C4-2B (cell line): Measurements from ENCODE around the gene NFYA.

Experiments
- ZFX ChIP-seq: fragments of 450-650 bp; IDR thresholded peaks from 2 replicates; pipeline ENCODE4 v1.6.1; 2017
- TF ChIP-seq, protein P1 (sequence below): fragments of 450-650 bp; conservative IDR thresholded peaks from 2 replicates; pipeline ENCODE4 v1.5.1; 2017; ENCODE audit warnings: mild to moderate bottlenecking

DNA sequence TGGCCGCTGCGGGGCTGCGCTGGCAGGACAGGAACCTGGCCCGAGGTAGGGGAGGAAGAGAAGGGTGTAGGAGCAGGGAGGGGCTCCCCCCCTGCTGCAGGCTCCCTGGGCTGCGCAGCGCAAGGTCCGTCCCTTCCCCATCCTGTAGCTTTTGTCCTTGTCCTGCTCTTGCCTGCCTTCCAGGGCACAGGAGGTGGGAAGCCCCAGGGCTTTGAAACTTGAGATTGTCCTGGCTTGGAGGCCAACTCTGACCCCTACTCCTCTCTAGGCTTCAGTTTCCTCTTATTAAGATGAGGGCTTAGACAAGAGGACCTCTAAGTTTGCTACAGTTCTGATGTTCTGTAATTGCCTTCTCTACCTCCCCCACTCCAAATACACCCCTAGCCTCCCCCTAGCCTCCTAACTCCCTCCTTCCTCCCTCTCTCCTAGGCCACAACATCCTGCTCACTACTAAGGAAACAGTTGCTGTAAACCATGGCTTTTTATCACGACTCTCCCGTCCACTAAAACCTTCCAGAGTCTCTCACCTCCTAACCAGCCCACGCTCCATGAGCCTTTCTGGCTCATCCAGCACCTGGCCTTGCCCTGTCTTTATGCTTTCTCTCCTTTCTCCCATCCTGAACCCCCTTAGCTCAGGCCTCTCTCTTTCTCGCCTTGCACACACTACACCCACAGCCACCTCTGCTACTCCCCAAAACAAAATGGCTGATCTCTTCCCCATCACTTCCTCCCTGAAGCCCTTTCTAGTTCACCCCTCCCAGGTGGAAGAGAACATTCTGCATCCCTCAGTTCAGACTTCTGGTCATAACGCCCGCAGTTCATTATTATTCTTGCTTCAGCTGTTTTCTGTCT lies 44.0 kb upstream of the NFYA start:
- TF ChIP-seq, protein P1, sequence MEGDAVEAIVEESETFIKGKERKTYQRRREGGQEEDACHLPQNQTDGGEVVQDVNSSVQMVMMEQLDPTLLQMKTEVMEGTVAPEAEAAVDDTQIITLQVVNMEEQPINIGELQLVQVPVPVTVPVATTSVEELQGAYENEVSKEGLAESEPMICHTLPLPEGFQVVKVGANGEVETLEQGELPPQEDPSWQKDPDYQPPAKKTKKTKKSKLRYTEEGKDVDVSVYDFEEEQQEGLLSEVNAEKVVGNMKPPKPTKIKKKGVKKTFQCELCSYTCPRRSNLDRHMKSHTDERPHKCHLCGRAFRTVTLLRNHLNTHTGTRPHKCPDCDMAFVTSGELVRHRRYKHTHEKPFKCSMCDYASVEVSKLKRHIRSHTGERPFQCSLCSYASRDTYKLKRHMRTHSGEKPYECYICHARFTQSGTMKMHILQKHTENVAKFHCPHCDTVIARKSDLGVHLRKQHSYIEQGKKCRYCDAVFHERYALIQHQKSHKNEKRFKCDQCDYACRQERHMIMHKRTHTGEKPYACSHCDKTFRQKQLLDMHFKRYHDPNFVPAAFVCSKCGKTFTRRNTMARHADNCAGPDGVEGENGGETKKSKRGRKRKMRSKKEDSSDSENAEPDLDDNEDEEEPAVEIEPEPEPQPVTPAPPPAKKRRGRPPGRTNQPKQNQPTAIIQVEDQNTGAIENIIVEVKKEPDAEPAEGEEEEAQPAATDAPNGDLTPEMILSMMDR = no peak
- TF ChIP-seq ZFX = no peak
